MCF 10A (cell line): ENCODE measurements around the gene MUC3A. TPM values are rescaled to one million over a fixed set of nuclear protein-coding genes. Genes with fewer than 3 reads are reported as not detected.
"Not testable (repeated sequence)": the region's sequence is repeated elsewhere in the genome, so short reads cannot be mapped to it uniquely, and the experiment has no call there.

Experiments
- BruUV-seq: library from RNA; stranded (reverse); fragments of 400-500 nt; replicated peaks from 2 replicates; lab custom pipeline; 2021; lab: Mats Ljungman, UMichigan
- CTCF ChIA-PET: fragments of 300-600 bp; sonication (Branson Sonifier 250); formaldehyde crosslinking; extraction: SDS; loops from one replicate; lab custom pipeline; 2021; ENCODE audit warnings: antibody characterized with exemption, inconsistent platforms; lab: Yijun Ruan, JAX
- POLR2A ChIA-PET: fragments of 300-600, 350-650 bp; sonication (Branson Sonifier 250); formaldehyde crosslinking; extraction: SDS; loops from one replicate; lab custom pipeline; 2020; ENCODE audit warnings: antibody characterized with exemption, inconsistent platforms; lab: Yijun Ruan, JAX
- DNase-seq: peaks from one replicate; pipeline ENCODE4 v3.0.0-alpha.2; 2018; ENCODE audit not compliant: unreplicated experiment
- H3K27ac Mint-ChIP-seq: one replicate; pipeline ENCODE4 v1.8.0; 2022; ENCODE audit warnings: mild to moderate bottlenecking, low read depth, mixed read lengths; ENCODE audit not compliant: unreplicated experiment
- H3K27me3 Mint-ChIP-seq: one replicate; pipeline ENCODE4 v1.8.0; 2022; ENCODE audit warnings: mixed read lengths; ENCODE audit not compliant: insufficient read depth, unreplicated experiment
- H3K36me3 Mint-ChIP-seq: one replicate; pipeline ENCODE4 v1.8.0; 2022; ENCODE audit warnings: mild to moderate bottlenecking, moderate library complexity, mixed read lengths; ENCODE audit not compliant: insufficient read depth, unreplicated experiment
- H3K4me1 Mint-ChIP-seq: one replicate; pipeline ENCODE4 v1.8.0; 2022; ENCODE audit warnings: mixed read lengths; ENCODE audit not compliant: insufficient read depth, unreplicated experiment
- H3K4me3 Mint-ChIP-seq: one replicate; pipeline ENCODE4 v1.8.0; 2022; ENCODE audit warnings: mild to moderate bottlenecking, moderate library complexity, mixed read lengths; ENCODE audit not compliant: unreplicated experiment
- H3K9me3 Mint-ChIP-seq: one replicate; pipeline ENCODE4 v1.8.0; 2022; ENCODE audit warnings: mixed read lengths; ENCODE audit not compliant: unreplicated experiment
- CTCF ChIP-seq: fragments of 200-600 bp; IDR thresholded peaks from one replicate; pipeline ENCODE4 v1.8.0; 2022; ENCODE audit warnings: antibody characterized with exemption, mild to moderate bottlenecking; ENCODE audit not compliant: unreplicated experiment
- intact Hi-C: fragments of 100-400 bp; cut with micrococcal nuclease; formaldehyde crosslinking; loops from 2 replicates; pipeline ENCODE4 v1.14.1; 2022
- total RNA-seq: library from RNA; stranded (reverse); gene quantifications from 2 replicates; pipeline ENCODE4 v1.2.3, GENCODE V29; 2022

The MUC3A gene
- total RNA-seq, 1 experiment from 2014 or later, result not detected

GRCh38 chr7:100983451-100984187 is 34.3 kb downstream of the MUC3A start:
- Mint-ChIP-seq H3K4me3 (no peak overlapping the region), H3K9me3 (no peaks in the 10 kb centered on the region), H3K36me3 (no peaks in the 10 kb centered on the region), H3K27ac (peak overlapping the region; percentile 5), H3K27me3 (no peaks in the 10 kb centered on the region), H3K4me1 (no peaks in the 10 kb centered on the region)
- peak; percentile 11 for DNase-seq
- ChIA-PET CTCF (no interaction called here), POLR2A (no interaction called here)
- no peak for TF ChIP-seq CTCF
- BruUV-seq, result no TSS peak
- intact Hi-C loops, result no loop called here

GRCh38 chr7:100984241-100984918 is 35.0 kb downstream of the MUC3A start:
- DNase-seq, POLR2A ChIA-PET, H3K4me1 Mint-ChIP-seq, H3K4me3 Mint-ChIP-seq, H3K36me3 Mint-ChIP-seq, intact Hi-C loops, H3K9me3 Mint-ChIP-seq, H3K27me3 Mint-ChIP-seq: not testable (repeated sequence)
- TSS peak; percentile 99 for BruUV-seq
- peak overlapping the region; percentile 5 for H3K27ac Mint-ChIP-seq
- CTCF ChIA-PET, result interaction anchor here (0.7 kb wide), 1 partner anchor 31 kb away, joined by 3 read pairs; no protein-coding TSS in a partner anchor

- H3K9me3 Mint-ChIP-seq, BruUV-seq, H3K4me1 Mint-ChIP-seq, H3K27me3 Mint-ChIP-seq, H3K27ac Mint-ChIP-seq, intact Hi-C loops, H3K4me3 Mint-ChIP-seq, DNase-seq, POLR2A ChIA-PET, H3K36me3 Mint-ChIP-seq: not testable (repeated sequence)
- CTCF ChIA-PET, result interaction anchor here (0.7 kb wide), 1 partner anchor 30 kb away, joined by 3 read pairs; no protein-coding TSS in a partner anchor
Observed at GRCh38 chr7:100985033-100985797, 35.9 kb downstream of the MUC3A start.

- intact Hi-C loops, result no loop called here
- Mint-ChIP-seq H3K9me3 (no peaks in the 10 kb centered on the region), H3K36me3 (no peaks in the 10 kb centered on the region), H3K4me1 (no peaks in the 10 kb centered on the region), H3K4me3 (no peak overlapping the region), H3K27me3 (no peaks in the 10 kb centered on the region), H3K27ac (no peak overlapping the region)
- no peak for DNase-seq
- POLR2A ChIA-PET, result no interaction called here
- TF ChIP-seq CTCF, result no peak
- BruUV-seq, result no TSS peak
- CTCF ChIA-PET, result interaction anchor here (0.7 kb wide), 2 partner anchors 29 to 428 kb away, joined by 3 read pairs; no protein-coding TSS in a partner anchor
Observed at GRCh38 chr7:100991631-100992030, 42.3 kb downstream of the MUC3A start.

DNA sequence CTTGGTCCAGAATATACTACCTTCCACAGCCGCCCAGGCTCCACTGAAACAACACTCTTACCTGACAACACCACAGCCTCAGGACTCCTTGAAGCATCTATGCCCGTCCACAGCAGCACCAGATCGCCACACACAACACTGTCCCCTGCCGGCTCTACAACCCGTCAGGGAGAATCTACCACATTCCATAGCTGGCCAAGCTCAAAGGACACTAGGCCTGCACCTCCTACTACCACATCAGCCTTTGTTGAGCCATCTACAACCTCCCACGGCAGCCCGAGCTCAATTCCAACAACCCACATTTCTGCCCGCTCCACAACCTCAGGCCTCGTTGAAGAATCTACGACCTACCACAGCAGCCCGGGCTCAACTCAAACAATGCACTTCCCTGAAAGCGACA is 42.9 kb downstream of the MUC3A start:
- intact Hi-C loops, H3K27ac Mint-ChIP-seq, H3K27me3 Mint-ChIP-seq, POLR2A ChIA-PET, DNase-seq, H3K4me3 Mint-ChIP-seq, H3K4me1 Mint-ChIP-seq, H3K9me3 Mint-ChIP-seq, BruUV-seq, H3K36me3 Mint-ChIP-seq: not testable (repeated sequence)
- CTCF ChIA-PET, result interaction anchor here (0.7 kb wide), 2 partner anchors 29 to 428 kb away, joined by 3 read pairs; no protein-coding TSS in a partner anchor

DNA sequence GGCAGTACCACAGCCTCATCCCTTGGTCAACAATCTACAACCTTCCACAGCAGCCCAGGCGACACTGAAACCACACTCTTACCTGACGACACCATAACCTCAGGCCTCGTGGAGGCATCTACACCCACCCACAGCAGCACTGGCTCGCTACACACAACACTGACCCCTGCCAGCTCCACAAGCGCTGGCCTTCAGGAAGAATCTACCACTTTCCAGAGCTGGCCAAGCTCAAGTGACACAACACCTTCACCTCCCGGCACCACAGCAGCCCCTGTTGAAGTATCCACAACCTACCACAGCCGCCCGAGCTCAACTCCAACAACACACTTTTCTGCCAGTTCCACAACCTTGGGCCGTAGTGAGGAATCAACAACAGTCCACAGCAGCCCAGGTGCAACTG is 45.3 kb downstream of the MUC3A start:
- H3K27me3 Mint-ChIP-seq, CTCF ChIA-PET, intact Hi-C loops, H3K4me1 Mint-ChIP-seq, POLR2A ChIA-PET, H3K4me3 Mint-ChIP-seq, DNase-seq, H3K36me3 Mint-ChIP-seq, H3K27ac Mint-ChIP-seq, H3K9me3 Mint-ChIP-seq, BruUV-seq: not testable (repeated sequence)

DNA sequence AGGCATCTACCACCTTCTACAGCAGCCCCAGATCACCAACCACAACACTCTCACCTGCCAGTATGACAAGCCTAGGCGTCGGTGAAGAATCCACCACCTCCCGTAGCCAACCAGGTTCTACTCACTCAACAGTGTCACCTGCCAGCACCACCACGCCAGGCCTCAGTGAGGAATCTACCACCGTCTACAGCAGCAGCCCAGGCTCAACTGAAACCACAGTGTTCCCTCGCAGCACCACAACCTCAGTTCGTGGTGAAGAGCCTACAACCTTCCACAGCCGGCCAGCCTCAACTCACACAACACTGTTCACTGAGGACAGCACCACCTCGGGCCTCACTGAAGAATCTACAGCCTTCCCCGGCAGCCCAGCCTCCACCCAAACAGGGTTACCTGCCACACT is 49.2 kb downstream of the MUC3A start:
- DNase-seq, intact Hi-C loops, H3K27me3 Mint-ChIP-seq, H3K4me3 Mint-ChIP-seq, H3K27ac Mint-ChIP-seq, H3K9me3 Mint-ChIP-seq, POLR2A ChIA-PET, CTCF ChIA-PET, H3K36me3 Mint-ChIP-seq, H3K4me1 Mint-ChIP-seq, BruUV-seq: not testable (repeated sequence)
